Activated naive CD4-positive, alpha-beta T cell treated with anti-CD3 and anti-CD28 coated beads, Interleukin-2, amount 10 ng/mL, durations not matched to agents 7 days and 5 days (primary cell): ENCODE data around the gene TMEM14A.

Source experiments
- CTCF ChIA-PET: fragments of 350-600 bp; sonication (Branson Sonifier 250); formaldehyde crosslinking; loops from one replicate; lab custom pipeline; 2021; ENCODE audit warnings: antibody characterized with exemption; lab: Charles Lee
- DNase-seq: peaks from one replicate; pipeline ENCODE4 v3.0.0-alpha.2; 2020
- H3K27ac Mint-ChIP-seq: one replicate; pipeline ENCODE4 v1.8.0; 2021; ENCODE audit warnings: mild to moderate bottlenecking, moderate library complexity, mixed read lengths
- H3K27me3 Mint-ChIP-seq: one replicate; pipeline ENCODE4 v1.8.0; 2021; ENCODE audit warnings: mild to moderate bottlenecking, mixed read lengths
- H3K36me3 Mint-ChIP-seq: one replicate; pipeline ENCODE4 v1.8.0; 2021; ENCODE audit warnings: mixed read lengths
- H3K4me1 Mint-ChIP-seq: one replicate; pipeline ENCODE4 v1.8.0; 2021; ENCODE audit warnings: mixed read lengths
- H3K4me3 Mint-ChIP-seq: one replicate; pipeline ENCODE4 v1.8.0; 2021; ENCODE audit warnings: mild to moderate bottlenecking, moderate library complexity, mixed read lengths
- H3K9me3 Mint-ChIP-seq: one replicate; pipeline ENCODE4 v1.8.0; 2021; ENCODE audit warnings: mixed read lengths

Gene TMEM14A, protein sequence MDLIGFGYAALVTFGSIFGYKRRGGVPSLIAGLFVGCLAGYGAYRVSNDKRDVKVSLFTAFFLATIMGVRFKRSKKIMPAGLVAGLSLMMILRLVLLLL

DNA sequence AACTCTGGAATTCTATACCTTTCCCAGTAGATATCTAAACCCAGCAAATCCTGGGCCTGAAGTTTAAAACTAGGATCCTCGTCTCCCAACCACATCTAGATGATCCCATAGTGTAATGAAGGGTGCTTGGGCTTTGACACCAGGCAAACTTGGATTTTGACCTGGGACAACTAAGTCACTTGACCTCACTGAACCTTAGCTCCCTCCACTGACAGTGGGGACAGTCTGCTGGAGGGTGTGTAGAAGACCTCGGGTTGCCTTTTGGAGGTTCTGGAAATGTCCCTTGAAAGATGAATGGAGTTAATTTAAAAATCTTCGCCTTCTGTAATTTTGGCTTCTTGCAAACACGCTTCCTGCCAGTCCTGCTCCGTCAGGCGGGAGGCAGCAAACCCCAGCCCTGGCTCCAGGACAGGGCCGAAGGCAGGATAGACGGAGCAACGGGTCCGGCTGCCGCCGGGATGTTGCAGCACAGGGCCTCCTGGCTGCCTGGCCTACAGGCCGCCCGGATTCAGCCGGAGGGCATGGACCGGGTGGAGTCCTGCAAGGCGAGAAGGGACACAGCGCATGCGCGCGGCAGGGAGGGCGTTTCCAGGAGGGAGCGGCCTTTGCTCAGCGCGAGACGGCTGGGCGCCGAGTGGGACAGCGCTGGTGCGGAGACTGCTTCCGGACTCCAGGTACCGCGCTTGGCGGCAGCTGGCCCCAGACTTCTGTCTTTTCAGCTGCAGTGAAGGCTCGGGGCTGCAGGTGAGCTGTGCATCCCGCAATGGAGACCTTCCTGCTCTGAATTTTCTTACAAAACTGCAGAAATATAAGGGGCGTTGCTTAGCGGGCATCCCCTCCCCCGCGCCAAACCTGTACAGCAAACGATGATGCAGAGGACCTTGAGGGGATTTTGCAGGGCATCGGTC, at the start of gene TMEM14A:
Gene TMEM14A, plus strand, starts transcription at position 612 of the 908 bp plus-strand sequence. CDS start 5,990 bp downstream, outside the sequence.
- peak within 1 kb of the TSS; percentile 50 for H3K27ac Mint-ChIP-seq
- peaks cover 5% of the 10 kb centered on the region for H3K36me3 Mint-ChIP-seq
- no peaks in the 10 kb centered on the region for H3K9me3 Mint-ChIP-seq
- CTCF ChIA-PET, result interaction anchor here (0.6 kb wide), 2 partner anchors 808 to 1828 kb away, joined by 3 read pairs; no protein-coding TSS in a partner anchor
- H3K27me3 Mint-ChIP-seq, result peaks cover 3% of the 10 kb centered on the region
- H3K4me3 Mint-ChIP-seq, result peak within 1 kb of the TSS; percentile 90
- peak; percentile 95 for DNase-seq
- H3K4me1 Mint-ChIP-seq, result peaks cover 35% of the 10 kb centered on the region

DNA sequence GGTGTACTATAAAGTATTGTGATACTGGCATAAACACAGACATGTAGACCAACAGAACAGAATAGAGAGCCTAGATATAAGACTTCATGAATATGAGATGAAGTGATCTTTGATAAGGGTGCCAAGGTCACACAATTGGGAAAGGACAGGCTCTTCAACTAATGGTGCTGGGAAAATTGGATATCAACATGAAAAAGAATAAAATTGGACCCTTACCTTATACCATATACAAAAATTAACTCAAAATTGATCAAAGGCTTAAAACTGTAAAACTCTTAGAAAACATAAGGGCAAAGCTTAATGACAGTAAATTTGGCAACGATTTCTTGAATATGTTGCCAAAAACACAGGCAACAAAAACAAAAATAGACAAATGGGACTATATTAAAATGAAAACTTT, 49.3 kb upstream of the TMEM14A start:
- CTCF ChIA-PET, result no interaction called here
- no peaks in the 10 kb centered on the region for H3K36me3 Mint-ChIP-seq
- H3K4me3 Mint-ChIP-seq, result no peak overlapping the region
- H3K4me1 Mint-ChIP-seq, result no peaks in the 10 kb centered on the region
- H3K27me3 Mint-ChIP-seq, result no peaks in the 10 kb centered on the region
- H3K9me3 Mint-ChIP-seq, result no peaks in the 10 kb centered on the region
- H3K27ac Mint-ChIP-seq, result no peak overlapping the region
- no peak for DNase-seq

DNA sequence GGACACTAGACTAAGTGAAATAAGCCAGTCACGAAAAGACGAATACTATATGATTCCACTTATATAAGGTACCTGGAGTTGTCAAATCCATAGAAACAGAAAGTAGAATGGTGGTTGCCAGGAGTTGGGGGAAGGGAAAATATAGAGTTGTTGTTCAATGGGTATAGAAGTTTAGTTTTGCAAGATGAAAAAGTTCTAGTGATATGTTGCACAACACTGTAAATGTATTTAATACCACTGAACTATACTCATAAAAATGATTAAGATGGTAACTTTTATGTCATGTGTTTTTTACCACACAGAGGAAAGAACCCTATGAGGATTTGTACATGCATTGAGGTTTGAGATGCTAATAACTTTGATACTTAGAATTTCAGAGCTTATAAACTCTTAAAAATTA, 48.1 kb upstream of the TMEM14A start:
- H3K27me3 Mint-ChIP-seq, result no peaks in the 10 kb centered on the region
- no peaks in the 10 kb centered on the region for H3K36me3 Mint-ChIP-seq
- no peaks in the 10 kb centered on the region for H3K9me3 Mint-ChIP-seq
- H3K27ac Mint-ChIP-seq, result no peak overlapping the region
- H3K4me3 Mint-ChIP-seq, result no peak overlapping the region
- H3K4me1 Mint-ChIP-seq, result no peaks in the 10 kb centered on the region
- CTCF ChIA-PET, result no interaction called here
- DNase-seq, result no peak

DNA sequence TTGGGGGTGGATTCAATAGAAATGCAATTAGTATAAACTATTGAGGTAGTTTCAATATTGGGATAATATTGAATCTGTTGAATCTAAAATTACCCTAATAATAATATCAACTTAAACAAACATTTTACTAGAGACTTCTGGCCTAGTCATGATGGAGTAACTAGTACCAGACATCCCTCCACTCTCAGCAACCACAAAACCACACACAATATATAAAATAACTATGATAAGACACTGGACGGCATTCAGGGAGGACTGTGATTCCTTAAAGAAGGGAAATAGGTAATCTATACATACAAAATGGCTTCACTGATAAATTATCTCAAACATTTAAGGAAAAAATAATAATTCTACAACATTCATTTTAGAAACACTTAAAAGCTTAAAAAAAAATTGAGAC, 38.9 kb upstream of the TMEM14A start:
- Mint-ChIP-seq H3K4me1 (peaks cover 10% of the 10 kb centered on the region), H3K36me3 (no peaks in the 10 kb centered on the region), H3K9me3 (no peaks in the 10 kb centered on the region), H3K27me3 (no peaks in the 10 kb centered on the region), H3K27ac (no peak overlapping the region), H3K4me3 (no peak overlapping the region)
- DNase-seq, result no peak
- CTCF ChIA-PET, result no interaction called here

DNA sequence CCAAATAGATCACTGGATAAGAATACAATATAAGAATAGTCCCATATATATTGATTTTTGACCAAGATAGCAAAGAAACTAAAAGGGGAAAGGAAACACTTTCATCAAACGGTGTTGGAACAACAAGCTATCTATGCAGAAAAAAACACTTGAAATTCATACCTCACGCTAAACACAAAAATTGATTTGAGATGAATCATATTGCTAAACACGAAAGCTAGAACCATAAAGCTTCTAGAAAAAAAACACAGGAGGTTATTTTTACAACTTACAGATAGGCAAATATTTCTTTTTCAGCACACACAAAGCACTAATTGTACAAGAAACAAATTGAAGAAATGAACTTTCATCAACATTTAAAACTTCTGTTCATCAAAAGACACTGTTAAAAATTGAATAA, 36.7 kb upstream of the TMEM14A start:
- Mint-ChIP-seq H3K36me3 (no peaks in the 10 kb centered on the region), H3K27me3 (no peaks in the 10 kb centered on the region), H3K4me1 (peaks cover 10% of the 10 kb centered on the region), H3K4me3 (no peak overlapping the region), H3K27ac (no peak overlapping the region), H3K9me3 (no peaks in the 10 kb centered on the region)
- no peak for DNase-seq
- CTCF ChIA-PET, result interaction anchor here (0.6 to 2.0 kb wide), 3 partner anchors 15 to 202 kb away, joined by 3 to 12 read pairs (median 3); no protein-coding TSS in a partner anchor

DNA sequence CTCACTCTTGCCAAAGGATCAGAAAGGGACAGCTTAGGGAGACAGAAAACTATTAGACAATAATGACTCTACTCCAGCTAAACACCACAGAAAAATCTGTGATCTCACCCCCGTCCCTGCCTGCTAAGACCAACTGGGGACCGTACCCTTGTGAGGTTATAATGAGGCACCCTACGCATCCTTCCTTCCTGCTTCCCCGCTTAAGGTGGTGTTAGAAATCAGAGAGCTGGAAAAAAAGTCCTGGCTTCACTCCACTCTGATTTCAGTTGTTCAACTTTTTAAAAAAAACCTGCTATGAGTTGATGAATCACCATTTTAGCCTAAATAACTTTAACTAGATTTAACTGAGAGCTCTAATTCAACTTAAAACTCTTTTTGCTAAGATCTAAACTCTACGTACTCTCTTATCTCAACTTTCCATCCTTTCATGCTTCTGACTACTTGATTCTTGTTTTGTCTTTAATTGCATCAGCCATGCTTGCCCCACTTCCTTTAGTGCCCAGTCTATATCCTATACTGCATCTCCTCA, 35.8 kb upstream of the TMEM14A start:
- peaks cover 10% of the 10 kb centered on the region for H3K4me1 Mint-ChIP-seq
- CTCF ChIA-PET, result interaction anchor here (0.9 to 2.0 kb wide), 4 partner anchors 13 to 219 kb away, joined by 3 to 12 read pairs (median 3); no protein-coding TSS in a partner anchor
- DNase-seq, result no peak
- peaks cover 2% of the 10 kb centered on the region for H3K27me3 Mint-ChIP-seq
- H3K4me3 Mint-ChIP-seq, result no peak overlapping the region
- H3K27ac Mint-ChIP-seq, result no peak overlapping the region
- no peaks in the 10 kb centered on the region for H3K9me3 Mint-ChIP-seq
- no peaks in the 10 kb centered on the region for H3K36me3 Mint-ChIP-seq

DNA sequence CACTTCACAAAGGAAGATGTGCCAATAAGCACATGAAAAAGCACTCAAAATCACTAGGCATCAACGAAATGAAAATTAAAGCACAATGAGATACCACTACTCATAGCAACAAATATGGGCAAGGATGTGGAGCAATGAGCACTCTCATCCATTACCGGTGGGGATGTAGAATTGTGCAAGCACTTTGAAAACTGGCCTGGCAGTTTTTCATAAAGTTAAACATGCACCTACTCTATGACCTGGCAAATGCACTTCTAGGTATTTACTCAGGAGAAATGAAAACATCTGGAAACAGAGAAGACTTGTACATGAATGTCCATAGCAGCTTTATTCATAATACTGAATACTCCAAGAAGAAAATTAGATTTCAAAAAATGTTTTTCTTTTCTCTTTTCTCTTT, 34.1 kb upstream of the TMEM14A start:
- CTCF ChIA-PET, result no interaction called here
- Mint-ChIP-seq H3K27ac (no peak overlapping the region), H3K27me3 (peaks cover 9% of the 10 kb centered on the region), H3K36me3 (no peaks in the 10 kb centered on the region), H3K4me3 (no peak overlapping the region), H3K9me3 (no peaks in the 10 kb centered on the region), H3K4me1 (peaks cover 11% of the 10 kb centered on the region)
- DNase-seq, result no peak

DNA sequence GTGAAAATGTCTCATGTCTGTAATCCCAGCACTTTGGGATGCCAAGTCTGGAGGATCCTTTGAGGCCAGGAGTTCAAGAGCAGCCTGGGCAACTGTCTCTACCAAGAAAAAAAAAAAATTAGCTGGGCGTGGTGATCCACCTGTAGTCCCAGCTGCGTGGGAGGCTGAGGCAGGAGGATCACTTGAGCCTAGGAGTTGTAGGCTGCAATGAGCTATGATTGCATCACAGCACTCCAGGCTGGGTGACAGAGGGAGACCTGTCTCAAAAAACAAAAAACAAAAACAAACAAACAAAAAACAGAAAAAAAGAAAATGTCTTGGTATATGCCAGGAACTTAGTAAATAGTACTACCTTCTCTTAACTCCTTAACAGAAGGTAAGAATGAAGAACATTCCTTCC, 31.4 kb upstream of the TMEM14A start:
- no peaks in the 10 kb centered on the region for H3K9me3 Mint-ChIP-seq
- CTCF ChIA-PET, result interaction anchor here (0.6 to 1.5 kb wide), 2 partner anchors 8 to 95 kb away, joined by 3 read pairs; no protein-coding TSS in a partner anchor
- peaks cover 18% of the 10 kb centered on the region for H3K27me3 Mint-ChIP-seq
- H3K4me3 Mint-ChIP-seq, result no peak overlapping the region
- no peak overlapping the region for H3K27ac Mint-ChIP-seq
- no peaks in the 10 kb centered on the region for H3K36me3 Mint-ChIP-seq
- no peak for DNase-seq
- H3K4me1 Mint-ChIP-seq, result peaks cover 12% of the 10 kb centered on the region

DNA sequence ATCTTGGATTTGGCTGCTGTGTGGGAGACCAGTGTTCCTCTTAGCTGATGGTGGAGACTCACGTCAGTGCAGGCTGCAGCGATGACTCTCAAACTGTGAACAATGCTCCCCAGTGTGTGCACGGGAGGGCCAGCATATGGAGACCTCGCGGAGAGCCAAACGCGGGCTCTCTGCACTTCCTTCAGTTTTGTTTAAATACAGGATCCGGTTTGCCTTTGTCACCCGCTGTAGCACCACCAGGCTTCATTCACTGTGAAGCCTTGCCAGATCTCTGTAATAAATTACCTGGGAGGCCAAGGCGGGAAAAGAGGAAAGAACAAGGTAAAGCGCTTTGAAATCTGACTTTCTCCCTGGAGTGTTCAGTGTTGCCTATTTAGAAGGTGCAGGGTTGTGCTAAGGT, 30.7 kb upstream of the TMEM14A start:
- H3K27me3 Mint-ChIP-seq, result peaks cover 19% of the 10 kb centered on the region
- H3K4me3 Mint-ChIP-seq, result no peak overlapping the region
- DNase-seq, result no peak
- H3K4me1 Mint-ChIP-seq, result peaks cover 6% of the 10 kb centered on the region
- H3K36me3 Mint-ChIP-seq, result no peaks in the 10 kb centered on the region
- H3K9me3 Mint-ChIP-seq, result no peaks in the 10 kb centered on the region
- CTCF ChIA-PET, result interaction anchor here (0.8 to 3.0 kb wide), 2 partner anchors 11 to 25 kb away, joined by 3 to 22 read pairs; no protein-coding TSS in a partner anchor
- H3K27ac Mint-ChIP-seq, result no peak overlapping the region

DNA sequence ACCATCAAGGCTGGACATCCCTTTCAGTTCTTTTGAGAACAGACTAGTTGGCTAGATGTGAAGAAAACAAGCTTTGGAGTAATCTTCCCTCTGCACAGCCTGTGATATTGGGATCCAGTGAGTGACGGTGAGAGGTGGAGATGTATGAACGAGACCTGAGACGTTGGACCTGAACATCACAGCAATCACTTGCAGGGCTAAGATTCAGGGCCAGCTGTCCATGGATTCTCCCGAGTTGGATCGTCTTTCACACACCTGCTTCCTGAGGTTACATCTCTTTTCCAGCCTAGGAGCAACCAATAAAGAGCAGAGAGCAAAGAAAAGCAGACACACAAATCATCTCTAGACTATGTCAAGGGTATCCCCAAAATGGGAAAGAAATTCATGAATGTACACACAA, 30.0 kb upstream of the TMEM14A start:
- H3K4me1 Mint-ChIP-seq, result peaks cover 2% of the 10 kb centered on the region
- CTCF ChIA-PET, result interaction anchor here (0.8 to 3.0 kb wide), 3 partner anchors 10 to 46 kb away, joined by 3 to 22 read pairs (median 4); no protein-coding TSS in a partner anchor
- H3K27me3 Mint-ChIP-seq, result peaks cover 19% of the 10 kb centered on the region

DNA sequence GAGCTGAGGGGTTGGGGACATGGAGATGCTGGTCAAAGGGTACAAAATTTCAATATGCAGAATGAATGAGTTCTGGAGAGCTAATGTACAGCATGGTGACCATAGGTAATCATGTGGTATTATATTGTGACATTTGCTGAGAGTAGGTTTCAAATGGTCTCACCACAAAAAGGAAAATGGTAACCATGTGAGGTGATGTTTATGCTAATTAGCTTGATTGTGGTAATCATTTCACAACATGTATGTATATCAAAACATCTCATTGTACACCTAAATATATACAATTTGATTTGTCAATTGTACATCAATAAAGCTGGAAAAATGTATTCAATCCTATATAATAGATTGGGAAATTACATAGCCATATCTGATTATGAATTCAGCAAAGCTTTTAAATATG, 29.5 kb upstream of the TMEM14A start:
- H3K4me3 Mint-ChIP-seq, result no peak overlapping the region
- CTCF ChIA-PET, result interaction anchor here (0.8 to 3.0 kb wide), 3 partner anchors 9 to 47 kb away, joined by 3 to 22 read pairs (median 4); no protein-coding TSS in a partner anchor
- no peak overlapping the region for H3K27ac Mint-ChIP-seq
- H3K27me3 Mint-ChIP-seq, result peaks cover 19% of the 10 kb centered on the region
- H3K36me3 Mint-ChIP-seq, result no peaks in the 10 kb centered on the region
- DNase-seq, result no peak
- peaks cover 2% of the 10 kb centered on the region for H3K4me1 Mint-ChIP-seq
- no peaks in the 10 kb centered on the region for H3K9me3 Mint-ChIP-seq

More for the DNA sequence above, 30.0 kb upstream of the TMEM14A start:
- Mint-ChIP-seq H3K36me3 (no peaks in the 10 kb centered on the region), H3K4me3 (no peak overlapping the region), H3K27ac (no peak overlapping the region), H3K9me3 (no peaks in the 10 kb centered on the region)
- DNase-seq, result no peak

DNA sequence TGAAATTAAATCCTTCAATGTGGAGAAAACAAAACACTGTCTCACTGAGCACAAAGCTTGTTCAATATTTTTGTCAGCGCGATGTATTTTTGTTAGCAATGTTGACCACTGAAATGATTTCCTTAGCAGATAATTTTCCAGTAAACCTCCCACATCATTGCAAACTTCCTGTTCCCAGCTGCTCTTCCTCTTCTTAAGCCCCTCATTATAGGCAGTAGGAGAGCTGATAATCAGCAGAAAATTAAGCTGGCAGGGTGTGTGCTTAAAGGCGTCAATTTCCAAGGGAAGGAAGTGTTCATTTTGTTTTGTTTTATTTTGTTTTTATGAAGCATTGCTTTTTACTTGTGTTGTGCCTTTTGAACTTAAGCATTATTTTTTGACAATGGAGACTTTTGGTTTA, 29.1 kb upstream of the TMEM14A start:
- H3K4me1 Mint-ChIP-seq, result peaks cover 2% of the 10 kb centered on the region
- H3K27me3 Mint-ChIP-seq, result peaks cover 20% of the 10 kb centered on the region
- no peaks in the 10 kb centered on the region for H3K9me3 Mint-ChIP-seq
- no peak for DNase-seq
- H3K36me3 Mint-ChIP-seq, result no peaks in the 10 kb centered on the region
- H3K27ac Mint-ChIP-seq, result no peak overlapping the region
- H3K4me3 Mint-ChIP-seq, result no peak overlapping the region
- CTCF ChIA-PET, result interaction anchor here (0.8 to 3.0 kb wide), 4 partner anchors 9 to 47 kb away, joined by 3 to 22 read pairs (median 4); no protein-coding TSS in a partner anchor

DNA sequence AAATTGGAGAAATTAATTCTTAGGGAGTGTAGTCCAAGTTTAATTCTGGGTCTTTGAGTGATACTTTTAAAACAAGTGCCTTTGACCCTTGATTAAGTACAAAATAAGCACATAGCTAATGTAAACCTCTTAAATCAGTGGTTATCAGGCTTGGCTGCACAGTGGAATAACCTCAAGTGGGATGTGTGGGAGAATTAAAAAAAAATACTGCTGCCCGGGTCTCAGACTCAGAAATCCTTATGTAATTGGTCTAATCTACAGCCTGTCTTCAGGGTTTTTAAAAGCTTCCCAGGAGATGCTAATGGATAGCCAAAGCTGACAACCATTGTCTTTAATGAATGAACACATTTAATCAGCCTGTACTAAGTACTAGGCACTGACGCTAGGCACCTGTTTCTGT, 28.5 kb upstream of the TMEM14A start:
- no peaks in the 10 kb centered on the region for H3K36me3 Mint-ChIP-seq
- H3K4me1 Mint-ChIP-seq, result peaks cover 2% of the 10 kb centered on the region

DNA sequence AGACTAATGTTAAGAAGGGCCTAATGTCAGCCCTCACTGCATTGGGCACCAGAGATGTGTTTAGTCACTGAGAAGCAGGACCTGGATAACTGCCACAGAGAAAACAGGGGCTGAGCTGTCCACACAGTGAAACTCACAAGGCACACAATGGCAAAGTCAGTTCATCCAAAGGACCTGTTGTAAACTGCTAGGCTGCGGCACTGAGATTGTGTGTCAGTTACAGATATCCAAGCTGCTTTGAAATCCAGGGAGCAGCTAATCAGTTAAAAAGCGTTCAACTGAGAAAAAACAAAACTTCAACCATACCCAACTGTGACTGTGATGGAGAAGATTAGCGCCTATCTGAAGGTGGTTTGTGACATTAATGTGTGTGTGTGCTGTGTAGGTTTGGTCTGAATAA, 27.8 kb upstream of the TMEM14A start:
- Mint-ChIP-seq H3K36me3 (no peaks in the 10 kb centered on the region), H3K27me3 (peaks cover 25% of the 10 kb centered on the region), H3K9me3 (no peaks in the 10 kb centered on the region), H3K4me3 (no peak overlapping the region), H3K27ac (no peak overlapping the region), H3K4me1 (peaks cover 2% of the 10 kb centered on the region)
- DNase-seq, result no peak
- CTCF ChIA-PET, result interaction anchor here (1.0 to 3.0 kb wide), 2 partner anchors 8 to 355 kb away, joined by 3 to 22 read pairs; no protein-coding TSS in a partner anchor

More for the DNA sequence above, 28.5 kb upstream of the TMEM14A start:
- Mint-ChIP-seq H3K27me3 (peaks cover 25% of the 10 kb centered on the region), H3K4me3 (no peak overlapping the region), H3K9me3 (no peaks in the 10 kb centered on the region), H3K27ac (no peak overlapping the region)
- no peak for DNase-seq
- CTCF ChIA-PET, result interaction anchor here (0.6 to 3.0 kb wide), 4 partner anchors 8 to 626 kb away, joined by 3 to 22 read pairs (median 3); no protein-coding TSS in a partner anchor
